DOHH2 (cell line): ENCODE results near the gene PCDHA11.

Experiments
- H3F3A ChIP-seq: fragments of 200-600 bp; sonication (generic), shearing (Covaris generic); 2 replicates; pipeline ENCODE4 v1.6.0; 2016; ENCODE audit warnings: antibody characterized with exemption, mild to moderate bottlenecking; ENCODE audit not compliant: control insufficient read depth, insufficient read depth
- H3K27ac ChIP-seq: fragments of 200-600 bp; sonication (generic); 2 replicates; pipeline ENCODE4 v1.5.1; 2014; ENCODE audit warnings: low read depth, mild to moderate bottlenecking, low read length, moderate library complexity
- H3K27me3 ChIP-seq: fragments of 200-600 bp; sonication (generic); 2 replicates; pipeline ENCODE4 v1.6.1; 2014; ENCODE audit warnings: mild to moderate bottlenecking, low read length, mixed read lengths; ENCODE audit not compliant: control insufficient read depth
- H3K36me3 ChIP-seq: fragments of 200-600 bp; sonication (generic); 2 replicates; pipeline ENCODE4 v1.6.1; 2014; ENCODE audit warnings: mild to moderate bottlenecking, low read length, moderate library complexity, mixed read lengths; ENCODE audit not compliant: control insufficient read depth
- H3K4me1 ChIP-seq: fragments of 200-600 bp; sonication (generic); 2 replicates; pipeline ENCODE4 v1.6.1; 2014; ENCODE audit warnings: mild to moderate bottlenecking, low read length, mixed read lengths; ENCODE audit not compliant: control insufficient read depth
- H3K4me2 ChIP-seq: fragments of 200-600 bp; sonication (generic); 2 replicates; pipeline ENCODE4 v1.6.0; 2014; ENCODE audit warnings: mild to moderate bottlenecking, low read length, moderate library complexity
- H3K4me3 ChIP-seq: fragments of 200-600 bp; sonication (generic); 2 replicates; pipeline ENCODE4 v1.5.1; 2014; ENCODE audit warnings: mild to moderate bottlenecking, low read length, mixed read lengths
- H3K79me2 ChIP-seq: fragments of 200-600 bp; sonication (generic); 2 replicates; pipeline ENCODE4 v1.6.1; 2014; ENCODE audit warnings: mild to moderate bottlenecking, low read length, mixed read lengths; ENCODE audit not compliant: control insufficient read depth
- H3K9me2 ChIP-seq: fragments of 200-600 bp; sonication (generic); replicated peaks from 2 replicates; pipeline ENCODE4 v1.6.1; 2014; ENCODE audit warnings: mild to moderate bottlenecking, low read length, mixed read lengths; ENCODE audit not compliant: control insufficient read depth
- H3K9me3 ChIP-seq: fragments of 200-600 bp; sonication (generic); 2 replicates; pipeline ENCODE4 v1.6.1; 2014; ENCODE audit warnings: antibody characterized with exemption, low read length, mixed read lengths; ENCODE audit not compliant: control insufficient read depth, insufficient read depth
- H4K20me1 ChIP-seq: fragments of 200-600 bp; sonication (generic); 2 replicates; pipeline ENCODE4 v1.6.0; 2014; ENCODE audit warnings: low read depth, mild to moderate bottlenecking, antibody characterized with exemption, low read length, moderate library complexity; ENCODE audit not compliant: control insufficient read depth, insufficient read depth
- CTCF ChIP-seq: fragments of 200-600 bp; sonication (generic); IDR thresholded peaks from one replicate; pipeline ENCODE4 v1.5.1; 2014; ENCODE audit warnings: antibody characterized with exemption, mild to moderate bottlenecking, low read depth, low read length; ENCODE audit not compliant: poor library complexity, severe bottlenecking
- EZH2phosphoT487 ChIP-seq: fragments of 200-600 bp; sonication (generic); IDR thresholded peaks from 2 replicates; pipeline ENCODE4 v1.6.1; 2017; ENCODE audit warnings: borderline replicate concordance, mild to moderate bottlenecking, antibody characterized with exemption, low read length, moderate library complexity, mixed read lengths

Gene PCDHA11

GRCh38 chr5:140862441-140863295 lies 6.1 kb upstream of the PCDHA11 start:
- Histone ChIP-seq H3K4me3 (no peak overlapping the region), H3F3A (no peaks in the 10 kb centered on the region), H3K27ac (no peak overlapping the region), H3K9me2 (no peaks in the 10 kb centered on the region), H3K4me1 (no peaks in the 10 kb centered on the region), H3K9me3 (no peaks in the 10 kb centered on the region), H3K27me3 (0 out of 2 replicates have a peak, but pooled peaks cover 2% of the 10 kb centered on the region), H4K20me1 (no peaks in the 10 kb centered on the region), H3K36me3 (no peaks in the 10 kb centered on the region), H3K4me2 (no peak overlapping the region), H3K79me2 (no peaks in the 10 kb centered on the region)
- TF ChIP-seq EZH2phosphoT487: no peak
- TF ChIP-seq CTCF: no peak

GRCh38 chr5:140869555-140869886 lies 764 bp downstream of the PCDHA11 start:
- TF ChIP-seq CTCF: no peak
- TF ChIP-seq EZH2phosphoT487: no peak
- no peaks in the 10 kb centered on the region for H3K36me3 ChIP-seq
- H3K4me2 ChIP-seq: no peak overlapping the region
- H3K4me3 ChIP-seq: no peak overlapping the region
- H3K4me1 ChIP-seq: no peaks in the 10 kb centered on the region
- H3K27ac ChIP-seq: no peak overlapping the region
- H3K27me3 ChIP-seq: 0 out of 2 replicates have a peak, but pooled peaks cover 2% of the 10 kb centered on the region
- H4K20me1 ChIP-seq: no peaks in the 10 kb centered on the region
- H3K79me2 ChIP-seq: no peaks in the 10 kb centered on the region
- no peaks in the 10 kb centered on the region for H3K9me2 ChIP-seq
- H3F3A ChIP-seq: no peaks in the 10 kb centered on the region
- H3K9me3 ChIP-seq: no peaks in the 10 kb centered on the region

- H3K27me3 ChIP-seq: 0 out of 2 replicates have a peak, but pooled peaks cover 2% of the 10 kb centered on the region
- H3K9me3 ChIP-seq: no peaks in the 10 kb centered on the region
- H3K27ac ChIP-seq: no peak overlapping the region
- no peaks in the 10 kb centered on the region for H3K4me1 ChIP-seq
- no peak overlapping the region for H3K4me3 ChIP-seq
- no peaks in the 10 kb centered on the region for H3F3A ChIP-seq
- H3K9me2 ChIP-seq: no peaks in the 10 kb centered on the region
- no peaks in the 10 kb centered on the region for H4K20me1 ChIP-seq
- no peaks in the 10 kb centered on the region for H3K79me2 ChIP-seq
- no peaks in the 10 kb centered on the region for H3K36me3 ChIP-seq
- TF ChIP-seq CTCF (no peak), EZH2phosphoT487 (no peak)
- no peak overlapping the region for H3K4me2 ChIP-seq
Measured at GRCh38 chr5:140870221-140871201, 1.8 kb downstream of the PCDHA11 start.
